ENCODE results near the gene NTRK3. TPM values are rescaled to one million over a fixed set of nuclear protein-coding genes. Genes with fewer than 3 reads are reported as not detected.

The NTRK3 gene
- total and polyA plus RNA-seq, 8 donors = 0.13 to 1.1 (median 0.60) TPM

GRCh38 chr15:87863152-87863551, 393.4 kb downstream of the NTRK3 start:
- ATAC-seq = no peak
- 33 to 40% methylated on average over 5 of the region's 5 CpGs for WGBS, 2 donors
- Histone ChIP-seq H3K27me3 (no peaks in the 10 kb centered on the region), H3K4me3 (no peak overlapping the region), H3K36me3 (no peaks in the 10 kb centered on the region), H3K4me1 (no peaks in the 10 kb centered on the region), H3K9me3 (no peaks in the 10 kb centered on the region), H3K27ac (no peak overlapping the region)
- no peak for TF ChIP-seq CTCF (IDR thresholded peaks at IDR 0.05)
- intact Hi-C loops (cut with DNase I) = no loop called here
- DNase-seq = no peak
- no peak for FAIRE-seq

- Histone ChIP-seq H3K9me3 (no peaks in the 10 kb centered on the region), H3K36me3 (no peaks in the 10 kb centered on the region), H3K27ac (no peak overlapping the region), H3K27me3 (no peaks in the 10 kb centered on the region), H3K4me3 (no peak overlapping the region), H3K4me1 (no peaks in the 10 kb centered on the region)
- DNase-seq = no peak
- WGBS, 2 donors = 30 to 45% methylated on average over 3 of the region's 3 CpGs
- no peak for ATAC-seq
- no peak for TF ChIP-seq CTCF (IDR thresholded peaks at IDR 0.05)
- FAIRE-seq = no peak
- intact Hi-C loops (cut with DNase I) = no loop called here
These were observed 395.8 kb downstream of the NTRK3 start for GRCh38 chr15:87860743-87861142.

GRCh38 chr15:87858651-87859050, 397.9 kb downstream of the NTRK3 start:
- intact Hi-C loops (cut with DNase I) = no loop called here
- DNase-seq = no peak
- Histone ChIP-seq H3K36me3 (no peaks in the 10 kb centered on the region), H3K4me1 (no peaks in the 10 kb centered on the region), H3K9me3 (no peaks in the 10 kb centered on the region), H3K4me3 (no peak overlapping the region), H3K27ac (no peak overlapping the region), H3K27me3 (no peaks in the 10 kb centered on the region)
- WGBS, 2 donors = 36 to 51% methylated on average over 2 of the region's 2 CpGs
- ATAC-seq = no peak
- FAIRE-seq = no peak
- no peak for TF ChIP-seq CTCF (IDR thresholded peaks at IDR 0.05)

- DNase-seq = no peak
- no peak overlapping the region for H3K4me3 ChIP-seq
- intact Hi-C loops (cut with DNase I) = no loop called here
- no peak overlapping the region for H3K27ac ChIP-seq
- peaks cover 0 to 13% (median 0%) of the 10 kb centered on the region in 4 donors for H3K27me3 ChIP-seq
- TF ChIP-seq CTCF (IDR thresholded peaks at IDR 0.05) = no peak
- ATAC-seq = no peak
- WGBS, 2 donors = 82 to 85% methylated on average over 2 of the region's 2 CpGs
- H3K36me3 ChIP-seq = no peaks in the 10 kb centered on the region
- H3K4me1 ChIP-seq = no peaks in the 10 kb centered on the region
- FAIRE-seq = no peak
- H3K9me3 ChIP-seq = no peaks in the 10 kb centered on the region
These were observed 405.0 kb downstream of the NTRK3 start for GRCh38 chr15:87851497-87851896.

GRCh38 chr15:87850916-87851315, 405.6 kb downstream of the NTRK3 start:
- no peak overlapping the region for H3K27ac ChIP-seq
- DNase-seq = no peak
- no peak for ATAC-seq
- no peak for TF ChIP-seq CTCF (IDR thresholded peaks at IDR 0.05)
- no peaks in the 10 kb centered on the region for H3K36me3 ChIP-seq
- H3K4me1 ChIP-seq = no peaks in the 10 kb centered on the region
- FAIRE-seq = no peak
- intact Hi-C loops (cut with DNase I) = no loop called here
- WGBS, 2 donors = 30 to 31% methylated on average over 4 of the region's 4 CpGs
- H3K4me3 ChIP-seq = no peak overlapping the region
- H3K9me3 ChIP-seq = no peaks in the 10 kb centered on the region
- H3K27me3 ChIP-seq = peaks cover 0 to 13% (median 0%) of the 10 kb centered on the region in 4 donors
